HG02610 (cell line): ENCODE results near the gene CBX6.
"Not testable (repeated sequence)": the region's sequence is repeated elsewhere in the genome, so short reads cannot be mapped to it uniquely, and the experiment has no call there.

ENCODE experiments used
- ATAC-seq: cut with Tn5 transposase; IDR thresholded peaks from one replicate; pipeline ENCODE4 v1.9.1; 2021; ENCODE audit warnings: mild to moderate bottlenecking, moderate library complexity; ENCODE audit not compliant: unreplicated experiment

CBX6 gene

DNA sequence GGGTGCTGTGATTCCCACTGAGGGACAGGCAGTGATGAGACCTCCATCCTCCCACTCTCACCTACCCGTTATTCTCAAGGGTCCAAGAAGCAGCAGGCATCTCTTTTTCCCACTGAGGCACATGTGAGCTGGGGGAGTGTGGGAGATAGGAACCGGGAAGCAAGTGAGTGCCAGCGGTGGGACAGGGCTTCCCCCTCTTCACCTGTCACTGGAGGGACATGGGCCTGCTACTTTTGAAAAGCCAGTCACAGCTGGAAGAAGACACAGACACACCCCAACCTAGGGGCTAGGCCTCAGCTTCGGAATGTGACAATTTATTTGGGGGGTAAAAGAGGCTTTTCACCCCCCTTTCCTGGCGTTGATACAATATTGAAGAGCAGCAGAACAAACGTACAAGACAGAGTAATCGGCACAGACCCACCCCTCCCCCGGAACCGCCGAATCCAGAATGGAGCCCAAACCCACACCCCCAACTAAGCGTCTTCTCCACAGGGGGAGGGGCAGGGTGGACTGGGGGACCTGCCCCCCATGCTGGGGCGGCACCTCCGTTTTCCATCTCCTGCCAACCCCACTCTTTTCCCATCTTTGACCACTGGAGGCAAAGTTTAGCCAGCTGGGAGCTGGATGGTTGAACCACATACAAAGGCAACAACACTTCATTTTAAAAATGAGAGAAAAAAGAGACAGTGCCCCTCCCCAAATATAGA is 10.7 kb downstream of the CBX6 start:
- no peak for ATAC-seq

DNA sequence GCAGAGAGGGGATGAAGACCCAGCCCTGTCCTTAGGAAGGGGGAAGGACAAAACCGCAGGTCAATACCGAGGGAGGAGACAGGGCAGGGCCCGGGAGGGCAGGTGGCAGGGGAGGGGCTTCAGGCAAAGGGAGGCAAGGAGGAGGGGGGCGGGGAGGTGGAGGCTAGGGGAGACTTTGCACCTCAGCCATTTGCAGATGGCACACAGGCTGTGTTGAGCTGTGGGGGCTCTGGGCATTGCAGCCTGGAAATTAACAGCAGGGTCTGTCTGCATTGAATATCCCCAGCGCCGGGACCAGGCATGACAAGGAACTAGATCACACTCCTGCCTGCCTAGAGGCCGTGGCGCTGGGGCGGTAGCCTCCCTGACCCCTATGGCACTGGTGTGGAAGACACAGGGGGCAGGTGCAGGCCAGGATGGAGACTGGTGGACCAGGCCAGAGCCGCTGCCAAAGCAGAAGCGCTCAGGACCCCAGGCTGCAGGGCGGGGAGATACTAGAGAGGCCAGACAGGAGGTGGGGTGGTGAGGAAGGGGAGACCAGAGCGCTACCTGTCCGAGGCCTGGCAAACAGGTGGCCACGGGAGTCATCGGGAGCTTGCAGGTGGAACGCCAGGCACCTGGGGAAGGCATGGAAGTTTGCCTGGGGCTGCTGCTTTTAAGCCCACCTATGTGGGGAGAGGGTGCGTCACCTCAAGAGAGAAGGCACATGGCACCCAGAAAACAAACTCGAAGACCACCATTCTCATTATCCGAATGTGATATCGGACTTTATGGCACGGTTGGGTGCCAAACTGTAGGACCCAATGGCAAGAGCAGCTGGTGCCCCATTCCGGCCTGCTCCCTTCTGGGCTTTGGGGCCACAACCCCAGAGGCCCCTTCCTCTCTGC is 11.5 kb downstream of the CBX6 start:
- ATAC-seq: no peak

DNA sequence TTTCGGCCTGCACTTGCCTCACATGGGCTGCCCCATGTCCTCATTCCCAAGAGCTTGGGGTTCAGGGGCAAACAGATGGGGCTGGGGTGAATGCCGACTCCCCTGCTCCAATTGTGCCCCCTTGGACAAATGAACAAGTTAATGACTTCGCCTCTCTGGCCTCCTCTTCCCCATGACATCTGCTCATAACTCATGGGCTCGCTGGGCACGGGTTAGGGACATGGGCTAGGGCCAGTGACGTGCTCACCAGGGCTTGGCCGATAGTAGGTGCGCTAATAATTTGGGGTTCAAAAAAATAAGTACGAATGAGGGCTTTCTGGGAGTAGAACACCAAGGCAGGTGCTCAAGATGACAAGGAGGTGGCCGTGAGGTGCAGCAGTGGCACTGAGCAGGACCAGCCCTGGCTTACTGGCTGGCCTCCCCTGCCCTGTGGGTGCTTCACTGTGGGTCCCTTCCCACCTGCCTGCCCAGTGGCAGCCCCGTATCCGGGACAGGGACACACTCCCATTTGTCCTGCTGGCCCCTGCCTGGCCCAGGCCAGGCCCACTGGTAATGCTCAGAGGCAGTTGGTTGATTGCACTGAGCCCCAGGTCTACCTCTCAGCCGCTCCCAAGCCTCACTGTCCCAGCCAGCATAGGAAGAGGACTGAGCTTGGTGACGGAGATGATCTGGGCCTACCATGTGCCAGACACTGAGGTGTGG is 12.3 kb downstream of the CBX6 start:
- no peak for ATAC-seq

DNA sequence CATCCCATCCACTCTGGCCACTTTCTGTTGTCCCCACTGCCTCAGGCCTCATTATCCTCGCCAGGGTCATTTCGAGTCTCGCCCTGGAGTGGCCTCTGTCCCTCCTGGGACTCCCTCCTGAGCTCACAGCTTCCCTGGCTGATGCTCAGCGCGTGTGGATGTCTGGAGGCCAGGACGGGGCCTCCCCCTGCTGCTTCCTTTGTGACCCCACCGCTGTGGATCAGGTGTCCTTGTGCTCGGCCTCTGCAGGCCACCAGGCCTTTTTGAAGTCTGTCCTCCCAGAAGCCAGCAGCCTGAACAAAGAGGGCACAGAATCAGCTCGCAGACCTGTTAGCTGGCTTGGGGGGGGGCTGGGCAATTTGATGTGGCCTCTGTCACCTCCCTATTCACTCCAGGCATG is 13.5 kb downstream of the CBX6 start:
- no peak for ATAC-seq

DNA sequence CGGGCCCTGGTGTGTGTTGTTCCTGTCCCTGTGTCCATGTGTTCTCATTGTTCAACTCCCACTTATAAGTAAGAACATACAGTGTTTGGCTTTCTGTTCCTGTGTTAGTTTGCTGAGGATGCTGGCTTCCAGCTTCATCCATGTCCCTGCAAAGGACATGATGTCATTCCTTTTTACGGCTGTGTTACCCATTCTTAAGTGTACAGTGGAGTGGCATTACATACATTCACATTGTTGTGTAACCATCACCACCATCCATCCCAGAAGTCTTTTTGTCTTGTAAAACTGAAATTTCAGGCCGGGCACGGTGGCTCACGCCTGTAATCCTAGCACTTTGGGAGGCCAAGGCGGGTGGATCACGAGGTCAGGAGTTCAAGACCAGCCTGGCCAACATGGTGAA is 17.5 kb downstream of the CBX6 start:
- not testable (repeated sequence) for ATAC-seq

DNA sequence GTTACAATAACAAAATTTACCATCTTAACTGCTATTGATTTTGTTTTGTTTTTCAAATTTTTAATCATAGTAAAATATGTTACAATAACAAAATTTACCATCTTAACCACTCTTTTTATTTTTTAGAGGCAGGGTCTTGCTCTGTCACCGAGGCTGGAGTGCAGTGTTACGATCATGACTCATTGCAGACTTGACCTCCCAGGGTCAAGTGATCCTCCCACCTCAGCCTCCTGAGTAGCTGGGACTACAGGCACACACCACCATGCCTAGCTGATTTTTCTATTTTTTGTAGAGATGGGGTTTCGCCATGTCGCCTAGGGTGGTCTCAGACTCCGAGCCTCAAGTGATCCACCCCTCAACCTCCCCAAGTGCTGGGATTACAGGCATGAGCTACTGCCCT is 18.1 kb downstream of the CBX6 start:
- not testable (repeated sequence) for ATAC-seq

DNA sequence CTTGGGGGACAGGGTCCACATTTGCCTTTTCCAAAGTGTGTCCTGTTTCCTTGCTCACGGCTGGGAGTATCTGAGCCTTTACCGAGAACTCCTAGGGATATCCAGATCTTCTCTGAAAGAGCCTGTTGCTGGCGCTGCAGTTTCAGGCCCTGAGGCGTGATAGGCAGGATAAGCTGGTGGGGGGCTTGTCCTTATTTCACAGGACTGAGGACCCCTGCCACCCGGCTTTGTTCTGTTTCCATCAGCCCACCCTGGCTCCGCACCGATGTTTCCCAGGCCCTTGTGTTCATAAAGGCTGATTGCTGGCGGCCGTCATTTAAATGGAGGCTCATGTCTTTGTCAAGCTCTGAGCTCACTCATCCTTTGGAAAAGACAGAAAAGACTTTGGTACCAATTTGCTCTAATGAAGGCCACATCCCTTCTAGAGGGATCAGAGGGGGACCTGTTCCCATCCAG is 18.8 kb downstream of the CBX6 start:
- no peak for ATAC-seq

DNA sequence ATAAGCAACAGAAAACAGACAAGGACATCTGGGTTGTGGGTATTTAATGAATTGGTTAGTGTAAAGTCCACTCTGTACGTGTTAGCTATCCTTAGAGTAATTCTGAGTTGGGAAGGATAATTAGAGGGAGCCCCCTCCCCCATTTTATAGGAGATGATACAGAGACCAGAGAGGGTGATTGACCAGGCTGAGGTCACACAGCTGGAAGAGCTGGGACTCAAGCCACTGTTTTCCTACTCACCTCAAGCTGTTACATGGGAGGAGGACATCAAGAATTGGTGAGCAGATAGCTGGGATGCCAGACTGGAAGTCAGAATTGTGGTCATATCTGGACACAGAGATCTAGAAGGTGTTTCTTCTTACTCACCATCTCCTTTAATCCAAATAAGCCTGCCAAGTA is 19.5 kb downstream of the CBX6 start:
- ATAC-seq: no peak

DNA sequence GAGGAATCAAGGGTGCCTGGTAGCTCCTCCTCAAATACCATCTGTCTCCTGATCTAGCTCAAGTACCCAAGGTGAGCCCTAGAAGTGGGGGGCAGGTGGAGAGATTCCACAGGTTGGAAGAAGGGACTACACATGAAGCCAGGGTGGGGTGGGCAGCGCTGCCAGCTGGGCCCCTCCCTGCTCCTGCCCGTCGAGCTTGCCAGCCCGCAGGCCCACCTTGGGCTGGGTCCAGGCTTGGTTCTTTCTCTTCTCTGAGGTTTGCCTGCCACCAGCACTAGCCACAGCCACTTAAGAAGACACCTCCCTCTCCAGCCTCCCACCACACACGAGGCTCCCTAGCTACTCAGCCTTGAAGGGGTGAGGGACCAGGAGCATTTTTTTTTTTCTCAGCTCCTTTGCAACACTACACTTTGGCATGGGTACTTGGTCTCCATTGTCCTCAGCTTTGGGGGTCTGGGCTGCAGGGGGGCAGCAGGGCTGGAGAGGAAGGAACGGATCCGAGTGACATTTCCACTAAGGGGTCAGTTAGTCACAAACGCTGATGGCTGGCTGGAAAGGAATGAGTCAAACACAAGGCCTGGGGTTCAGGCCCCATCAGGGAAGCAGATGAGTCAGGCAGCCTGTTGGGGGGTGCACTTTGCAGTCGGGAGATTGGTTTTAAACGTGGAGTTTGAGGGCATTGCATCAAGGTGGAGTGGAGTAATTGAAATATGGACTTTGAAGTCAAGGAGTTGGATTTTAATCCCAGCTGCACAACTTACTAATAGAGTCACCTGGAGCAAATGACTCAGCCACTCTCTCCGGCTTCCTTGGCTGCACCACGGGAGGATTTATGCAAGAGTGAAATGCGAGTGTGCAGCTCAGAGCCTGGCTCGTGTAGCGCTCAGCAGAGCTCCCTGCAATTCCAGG is 20.8 kb downstream of the CBX6 start:
- no peak for ATAC-seq

DNA sequence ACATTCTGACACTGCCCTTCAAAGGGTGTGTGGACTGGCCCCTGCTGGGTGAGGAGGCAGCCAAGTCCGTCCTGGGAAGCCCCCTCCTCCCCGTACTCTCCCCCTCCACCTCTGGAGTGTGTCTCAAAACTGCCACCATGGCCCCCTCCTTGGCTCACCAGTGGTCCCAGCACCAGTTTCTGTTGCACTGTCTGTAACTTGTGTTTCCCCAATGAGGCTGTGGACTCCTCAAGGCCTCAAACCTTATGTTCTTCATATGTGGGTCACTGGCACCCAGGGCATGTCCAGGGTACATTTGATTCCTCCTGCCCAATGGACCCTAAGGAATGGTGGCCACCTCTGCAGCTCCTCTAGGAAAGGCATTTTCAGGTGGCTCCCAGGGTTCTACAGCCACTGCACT is 21.6 kb downstream of the CBX6 start:
- no peak for ATAC-seq

DNA sequence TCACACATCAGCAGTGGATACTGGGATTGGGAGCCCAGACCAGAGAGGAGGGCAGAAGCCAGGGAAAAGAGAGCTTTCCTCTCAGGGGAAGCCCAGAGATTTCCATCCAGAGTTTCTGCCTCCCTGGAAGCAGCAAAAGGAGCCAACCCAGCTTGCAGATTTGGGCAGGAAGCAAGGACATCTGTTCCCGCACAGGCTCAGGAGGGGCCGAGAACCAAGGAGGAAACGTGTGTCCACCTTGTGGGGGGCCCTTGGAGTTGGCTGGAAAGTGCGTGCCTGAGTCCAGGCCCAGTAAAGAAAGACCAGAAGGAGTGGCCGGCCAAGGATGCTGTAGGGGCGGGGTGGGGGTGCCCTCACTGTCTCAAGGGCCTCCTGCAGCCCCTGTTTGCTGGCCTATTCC is 22.2 kb downstream of the CBX6 start:
- ATAC-seq: no peak

DNA sequence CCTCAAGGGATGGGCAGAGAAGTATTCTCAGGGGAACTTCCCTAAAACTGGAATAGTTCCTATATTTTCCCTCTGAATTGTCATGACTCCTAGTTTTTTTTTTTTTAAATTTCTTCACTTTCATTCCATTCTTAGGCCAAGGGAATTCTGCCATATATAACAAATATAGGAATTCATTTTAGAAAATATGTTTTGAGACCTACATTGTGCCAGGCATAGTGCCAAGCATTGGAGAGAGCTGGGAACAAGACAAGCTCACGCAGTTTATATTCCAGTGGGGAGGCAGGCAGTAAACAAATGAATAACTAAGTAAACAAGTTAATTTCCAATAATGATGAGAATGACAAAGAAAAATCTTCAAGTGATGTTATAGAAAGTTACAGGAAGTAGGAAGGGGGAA is 25.6 kb downstream of the CBX6 start:
- ATAC-seq: no peak

DNA sequence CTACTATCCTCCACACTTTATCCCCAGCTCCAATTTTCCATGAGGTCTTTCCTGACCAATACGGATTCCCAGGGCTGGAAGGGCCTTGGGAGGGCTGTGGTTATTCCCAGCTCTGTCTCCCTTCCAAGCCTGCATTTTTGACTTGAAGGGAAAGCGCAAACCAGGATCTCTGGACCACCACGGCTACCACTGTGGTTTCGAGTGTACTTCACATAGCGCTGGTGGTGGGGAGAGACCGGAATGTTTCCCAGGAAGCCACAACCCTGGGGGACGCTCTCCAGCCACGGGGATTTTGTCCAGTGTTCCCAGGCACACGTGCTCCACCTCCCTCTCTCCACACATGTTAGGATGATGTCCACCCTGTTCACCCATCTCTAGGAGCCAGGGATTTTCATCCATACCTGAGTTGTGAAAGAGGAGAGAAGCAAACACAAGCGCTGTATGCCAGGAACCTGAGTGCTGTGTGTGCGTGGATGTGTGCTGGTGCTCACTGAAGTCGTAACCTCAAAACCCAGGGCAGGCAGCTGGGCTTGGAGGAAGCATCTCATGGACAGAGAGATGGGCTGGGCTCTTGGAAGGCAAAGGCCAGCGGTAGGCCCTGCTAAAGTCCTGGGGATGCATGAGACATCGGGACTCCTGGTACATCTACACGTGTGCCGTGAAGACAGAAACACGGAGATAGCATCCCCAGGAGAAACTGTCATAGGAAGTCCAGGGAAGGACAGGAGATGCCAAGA is 26.8 kb downstream of the CBX6 start:
- no peak for ATAC-seq

DNA sequence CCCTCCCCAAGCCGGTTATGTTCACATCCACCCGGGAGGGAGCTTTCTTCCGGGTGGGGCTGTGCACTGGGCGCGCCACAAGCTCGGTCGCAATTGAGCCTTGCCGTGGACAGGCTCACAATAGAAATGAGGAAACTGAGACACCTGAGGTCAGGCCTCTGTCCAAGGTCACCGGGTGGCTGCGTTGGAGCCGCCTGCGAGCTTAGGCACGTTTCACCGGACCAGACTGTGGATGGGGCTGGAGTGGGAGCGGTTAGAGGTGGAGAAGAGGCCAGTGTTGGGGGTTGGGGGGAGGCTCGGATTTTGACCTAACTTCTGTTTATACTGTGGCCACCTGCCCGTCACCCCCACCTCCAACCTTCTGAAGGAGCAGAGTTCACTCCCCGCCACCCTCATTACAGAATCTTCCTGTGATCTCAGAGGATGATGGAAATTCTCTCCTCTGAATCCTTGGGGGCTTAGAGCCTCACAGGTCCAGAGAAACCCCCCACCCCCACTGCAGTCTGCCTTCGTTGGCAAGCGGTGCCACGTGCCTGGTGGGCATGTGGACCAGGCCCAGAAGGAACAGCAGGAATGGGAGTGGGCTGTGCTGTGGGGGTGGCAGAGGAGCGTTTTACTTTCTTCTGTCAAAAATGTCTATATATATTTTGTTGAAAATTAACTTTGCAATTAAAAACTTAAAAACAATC is 27.6 kb downstream of the CBX6 start:
- ATAC-seq: no peak

DNA sequence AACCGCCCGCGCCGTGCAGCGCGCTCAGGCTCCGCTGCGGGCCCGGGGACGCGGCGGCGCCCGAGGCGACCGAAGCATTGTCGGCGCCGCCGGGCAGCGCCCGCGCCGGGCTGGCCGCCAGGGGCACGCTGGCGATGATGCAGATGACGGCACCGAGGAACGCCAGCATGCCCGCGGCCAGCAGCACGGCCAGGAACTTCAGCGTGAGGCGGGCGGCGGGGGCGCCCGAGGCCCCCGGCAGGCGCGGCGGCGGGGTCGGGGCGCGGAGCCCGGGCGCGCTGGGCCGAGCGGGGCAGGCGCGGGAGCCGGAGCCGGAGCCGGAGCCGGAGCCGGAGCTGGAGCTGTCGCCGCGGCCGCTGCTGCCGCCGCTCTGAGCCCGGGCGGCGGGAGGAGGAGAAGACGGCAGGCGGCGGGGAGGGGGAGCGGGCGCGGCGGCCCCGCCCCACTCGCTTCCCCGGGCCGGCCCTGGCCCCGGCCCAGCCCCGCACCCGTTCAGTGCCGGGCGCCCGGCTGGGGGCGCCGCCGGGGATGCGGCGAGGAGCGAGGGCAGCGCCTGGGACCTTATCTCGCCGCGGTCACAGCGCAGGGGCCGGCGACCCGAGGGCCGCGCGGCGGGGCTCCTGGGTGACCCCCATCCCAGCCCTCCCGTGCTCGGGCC is 28.2 kb downstream of the CBX6 start, which contains the start of gene NPTXR:
NPTXR (minus strand) TSS at position 372 of the 658 bp plus-strand sequence.
- no peak for ATAC-seq

DNA sequence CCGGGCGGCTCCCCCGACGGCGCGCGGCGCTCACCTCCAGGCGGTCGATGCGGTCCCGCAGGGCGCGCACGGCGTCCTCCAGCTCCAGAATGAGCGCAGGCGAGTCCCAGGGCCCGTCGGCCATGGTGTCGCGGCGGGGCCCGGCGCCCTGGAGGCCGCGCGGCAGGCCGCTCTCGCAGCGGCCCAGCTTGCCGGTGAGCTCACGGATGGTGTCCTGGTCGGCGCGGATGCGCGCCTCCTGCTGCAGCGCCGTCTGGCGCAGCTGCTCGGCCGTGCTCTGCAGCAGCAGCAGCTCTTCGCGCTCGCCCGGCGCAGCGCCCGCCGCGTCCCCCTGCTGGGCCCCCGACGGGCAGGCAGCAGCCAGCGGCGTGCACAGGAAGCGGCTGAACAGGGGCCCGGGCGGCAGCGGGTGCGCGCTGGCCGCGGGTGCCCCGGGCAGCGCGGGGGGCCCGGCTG is 28.8 kb downstream of the CBX6 start:
- no peak for ATAC-seq

DNA sequence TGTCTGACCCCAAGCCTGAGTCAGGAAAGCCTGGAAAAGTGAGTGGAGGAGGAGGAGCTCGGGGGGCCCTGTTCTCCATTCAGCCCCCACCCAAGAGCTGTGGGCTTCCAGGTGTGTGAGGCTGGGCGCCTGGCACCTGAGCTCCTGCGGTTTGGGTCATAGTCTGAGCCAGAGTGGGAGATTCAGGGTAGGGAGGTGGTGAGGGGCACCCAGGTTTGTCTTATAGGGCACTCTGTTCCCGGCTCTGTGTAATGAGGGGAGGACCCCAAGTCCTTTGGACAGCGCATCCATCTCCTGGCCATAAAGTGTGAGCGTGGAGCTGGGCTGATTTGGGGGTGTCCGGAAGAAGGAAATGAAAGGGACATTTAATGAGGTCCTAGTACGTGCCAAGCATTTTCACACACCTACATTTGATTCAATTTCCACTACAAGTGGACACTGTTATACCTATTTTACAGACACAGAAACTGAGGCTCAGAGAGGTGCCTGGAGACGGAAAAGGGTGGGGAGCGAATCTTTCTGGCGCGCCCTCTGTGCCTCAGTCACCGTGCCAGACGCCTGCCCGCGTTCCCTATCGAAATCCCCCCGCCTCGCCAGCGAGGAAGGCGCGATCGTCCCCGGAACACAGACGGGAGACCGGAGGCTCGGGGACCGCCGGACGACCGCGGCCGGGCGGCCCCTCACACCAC is 29.4 kb downstream of the CBX6 start:
- ATAC-seq: no peak

DNA sequence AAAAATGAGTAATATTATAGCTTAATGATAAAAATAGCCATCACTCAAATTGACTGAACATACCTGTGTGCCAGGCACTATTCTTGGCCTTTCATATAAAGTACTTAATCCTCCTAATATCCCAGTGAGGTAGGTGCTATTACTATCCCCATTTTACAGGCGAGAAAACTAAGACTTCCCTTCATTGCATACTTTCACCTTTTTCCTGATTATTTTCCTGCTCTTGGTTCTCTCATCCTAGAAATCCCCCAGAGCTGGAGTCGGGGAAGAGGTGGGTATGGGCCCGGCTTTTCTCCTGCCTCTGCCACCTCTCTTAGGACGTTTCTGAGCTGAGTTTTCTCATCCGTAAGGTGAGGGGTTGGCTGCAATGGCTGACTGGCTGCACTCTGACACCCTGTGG is 30.4 kb downstream of the CBX6 start:
- no peak for ATAC-seq
